ENCODE results near the gene EFHD1.

The EFHD1 gene

GRCh38 chr2:232633413-232634205 is at the start of gene EFHD1:
Gene EFHD1 (plus strand): TSS chr2:232633604. CDS start chr2:232633705, 101 bp downstream.
- peak; percentile 82 for DNase-seq

- DNase-seq: no peak
Observed at GRCh38 chr2:232584238-232584637, 49.2 kb upstream of the EFHD1 start.

GRCh38 chr2:232586943-232587505 is 46.4 kb upstream of the EFHD1 start:
- no peak for DNase-seq

GRCh38 chr2:232587512-232587911 is 45.9 kb upstream of the EFHD1 start:
- DNase-seq: no peak

GRCh38 chr2:232588031-232588430 is 45.4 kb upstream of the EFHD1 start:
- DNase-seq: no peak

GRCh38 chr2:232588680-232589585 is 44.5 kb upstream of the EFHD1 start:
- DNase-seq: no peak

- DNase-seq: no peak
Observed at GRCh38 chr2:232592772-232593395, 40.5 kb upstream of the EFHD1 start.

GRCh38 chr2:232593982-232594381 is 39.4 kb upstream of the EFHD1 start:
- DNase-seq: no peak

GRCh38 chr2:232597362-232598079 is 35.9 kb upstream of the EFHD1 start:
- DNase-seq: no peak

- DNase-seq: no peak
Observed at GRCh38 chr2:232598293-232598692, 35.1 kb upstream of the EFHD1 start.

- DNase-seq: no peak
Observed at GRCh38 chr2:232600053-232600773, 33.2 kb upstream of the EFHD1 start.

GRCh38 chr2:232603283-232603682 is 30.1 kb upstream of the EFHD1 start:
- DNase-seq: no peak

- DNase-seq: no peak
Observed at GRCh38 chr2:232604535-232604934, 28.9 kb upstream of the EFHD1 start.

- no peak for DNase-seq
Observed at GRCh38 chr2:232607011-232607410, 26.4 kb upstream of the EFHD1 start.

- DNase-seq: no peak
Observed at GRCh38 chr2:232609607-232610006, 23.8 kb upstream of the EFHD1 start.

GRCh38 chr2:232610081-232610480 is 23.3 kb upstream of the EFHD1 start:
- no peak for DNase-seq

GRCh38 chr2:232611061-232611460 is 22.3 kb upstream of the EFHD1 start:
- DNase-seq: no peak

GRCh38 chr2:232611559-232612218 is 21.7 kb upstream of the EFHD1 start:
- DNase-seq: peak; percentile 64

- DNase-seq: no peak
Observed at GRCh38 chr2:232613538-232614134, 19.8 kb upstream of the EFHD1 start.

GRCh38 chr2:232615339-232615738 is 18.1 kb upstream of the EFHD1 start:
- DNase-seq: no peak

GRCh38 chr2:232621186-232621585 is 12.2 kb upstream of the EFHD1 start:
- no peak for DNase-seq

Measured in midbrain (tissue), 1 donor.